ENCODE measurements around the gene MYO9B. TPM values are rescaled to one million over a fixed set of nuclear protein-coding genes. Genes with fewer than 3 reads are reported as not detected.
A peak's percentile ranks its signal among the peaks of the same experiment; 100 is the strongest.

MYO9B gene
- total RNA-seq, 1 experiment from 2014 or later, result 74.6 TPM

- Histone ChIP-seq H3K9me3 (ENCODE audit: control insufficient read depth in 1 of 2, insufficient read depth in 1 of 2, low read depth in 1 of 2, low read length in 2 of 2) (no peaks in the 10 kb centered on the region), H3K4me3 (replicated peaks in 1 of 2; ENCODE audit: low read depth in 1 of 2, low read length in 2 of 2) (no peak overlapping the region), H3K27me3 (ENCODE audit: insufficient read depth, low read length) (no peaks in the 10 kb centered on the region), H2AFZ (ENCODE audit: low read depth, low read length, poor library complexity, severe bottlenecking) (no peak overlapping the region), H4K20me1 (ENCODE audit: insufficient read depth) (no peaks in the 10 kb centered on the region), H3K4me2 (ENCODE audit: low read length) (no peak overlapping the region), H3K79me2 (ENCODE audit: insufficient read depth, low read length) (no peaks in the 10 kb centered on the region), H3K36me3 (ENCODE audit: control insufficient read depth in 1 of 2, insufficient read depth in 2 of 2, low read length in 2 of 2) (peaks cover 17 to 26% of the 10 kb centered on the region in 2 experiments; a peak in 3 of 4 replicates), H3K4me1 (ENCODE audit: control insufficient read depth in 1 of 2, insufficient read depth in 2 of 2, low read length in 2 of 2) (peaks cover 10 to 22% of the 10 kb centered on the region in 2 experiments; a peak in 3 of 4 replicates), H3K27ac (ENCODE audit: low read depth, low read length) (no peak overlapping the region), H3K9me2 (ENCODE audit: insufficient read depth) (no peaks in the 10 kb centered on the region), H3K9ac (ENCODE audit: low read length) (no peak overlapping the region)
- intact Hi-C loops (cut with micrococcal nuclease), result loop anchor here (1.0 kb wide), 1 partner anchor 77 kb away; no protein-coding TSS in a partner anchor
- peak; percentile 73 for TF ChIP-seq RAD21 (IDR thresholded peaks at IDR 0.05; ENCODE audit: low read depth)
- TF ChIP-seq, protein P1, sequence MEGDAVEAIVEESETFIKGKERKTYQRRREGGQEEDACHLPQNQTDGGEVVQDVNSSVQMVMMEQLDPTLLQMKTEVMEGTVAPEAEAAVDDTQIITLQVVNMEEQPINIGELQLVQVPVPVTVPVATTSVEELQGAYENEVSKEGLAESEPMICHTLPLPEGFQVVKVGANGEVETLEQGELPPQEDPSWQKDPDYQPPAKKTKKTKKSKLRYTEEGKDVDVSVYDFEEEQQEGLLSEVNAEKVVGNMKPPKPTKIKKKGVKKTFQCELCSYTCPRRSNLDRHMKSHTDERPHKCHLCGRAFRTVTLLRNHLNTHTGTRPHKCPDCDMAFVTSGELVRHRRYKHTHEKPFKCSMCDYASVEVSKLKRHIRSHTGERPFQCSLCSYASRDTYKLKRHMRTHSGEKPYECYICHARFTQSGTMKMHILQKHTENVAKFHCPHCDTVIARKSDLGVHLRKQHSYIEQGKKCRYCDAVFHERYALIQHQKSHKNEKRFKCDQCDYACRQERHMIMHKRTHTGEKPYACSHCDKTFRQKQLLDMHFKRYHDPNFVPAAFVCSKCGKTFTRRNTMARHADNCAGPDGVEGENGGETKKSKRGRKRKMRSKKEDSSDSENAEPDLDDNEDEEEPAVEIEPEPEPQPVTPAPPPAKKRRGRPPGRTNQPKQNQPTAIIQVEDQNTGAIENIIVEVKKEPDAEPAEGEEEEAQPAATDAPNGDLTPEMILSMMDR (IDR thresholded peaks at IDR 0.05 in 2 of 3, conservative IDR thresholded peaks at IDR 0.05 in 1 of 3; ENCODE audit: borderline replicate concordance in 1 of 3, insufficient read depth in 1 of 3, low read depth in 2 of 3, low read length in 2 of 3), result peak; percentile 78 to 86 (median 85)
- no peak for TF ChIP-seq REST (IDR thresholded peaks at IDR 0.05; ENCODE audit: low read depth)
- TF ChIP-seq SP1 (IDR thresholded peaks at IDR 0.05; ENCODE audit: low read depth), result no peak
- POLR2A ChIA-PET, result no interaction called here
- no TSS peak for BruUV-seq (replicated peaks)
- CTCF ChIA-PET, result interaction anchor here (1.0 to 1.2 kb wide), 2 partner anchors 61 to 77 kb away, joined by 3 to 5 read pairs; no protein-coding TSS in a partner anchor
- ATAC-seq (peak; percentile 64), DNase-seq (ENCODE audit: low read depth, low spot score) (no peak)
- RAD21 ChIA-PET (ENCODE audit: low non-redundant PET in 1 of 2, low total read pairs in 2 of 2, uncharacterized antibody in 2 of 2, unreplicated experiment in 2 of 2), result no interaction called here
Measured at GRCh38 chr19:17205237-17206140, 129.9 kb downstream of the MYO9B start.

Data from HCT116 (cell line).